SH-SY5Y (cell line): ENCODE data around the gene RAB27B.

Experiments used
- GATA2 ChIP-seq: IDR thresholded peaks from 2 replicates; pipeline ENCODE4 v1.6.1; 2011; ENCODE audit warnings: mild to moderate bottlenecking, low read depth, low read length
- GATA3 ChIP-seq: IDR thresholded peaks from 2 replicates; pipeline ENCODE4 v1.6.1; 2011; ENCODE audit warnings: low read depth, mild to moderate bottlenecking, low read length, moderate library complexity

GRCh38 chr18:54843314-54843713 lies 15.0 kb downstream of the RAB27B start:
- no peak for TF ChIP-seq GATA3
- TF ChIP-seq GATA2, result no peak
